HFF-Myc (cell line): ENCODE measurements around the gene NRARP.
"Not testable (repeated sequence)": the region's sequence is repeated elsewhere in the genome, so short reads cannot be mapped to it uniquely, and the experiment has no call there.

Experiments used
- DNase-seq: peaks from one replicate; pipeline ENCODE4 v3.0.0-alpha.2; 2011; ENCODE audit warnings: low read depth; ENCODE audit errors: extremely low read depth
- H3K4me3 ChIP-seq: replicated peaks from 2 replicates; pipeline ENCODE4 v1.5.1; 2011; ENCODE audit warnings: low read depth, mild to moderate bottlenecking, control low read depth, low read length
- CTCF ChIP-seq: IDR thresholded peaks from 2 replicates; pipeline ENCODE4 v1.5.1; 2012; ENCODE audit warnings: mild to moderate bottlenecking, low read depth, low read length, control low read depth; ENCODE audit errors: missing control alignments

Gene NRARP

GRCh38 chr9:137341227-137341626, 39.2 kb upstream of the NRARP start:
- no peak for DNase-seq
- H3K4me3 ChIP-seq = no peak overlapping the region
- TF ChIP-seq CTCF = no peak

- DNase-seq, H3K4me3 ChIP-seq: not testable (repeated sequence)
Observed at GRCh38 chr9:137339908-137340462, 37.9 kb upstream of the NRARP start.

DNA sequence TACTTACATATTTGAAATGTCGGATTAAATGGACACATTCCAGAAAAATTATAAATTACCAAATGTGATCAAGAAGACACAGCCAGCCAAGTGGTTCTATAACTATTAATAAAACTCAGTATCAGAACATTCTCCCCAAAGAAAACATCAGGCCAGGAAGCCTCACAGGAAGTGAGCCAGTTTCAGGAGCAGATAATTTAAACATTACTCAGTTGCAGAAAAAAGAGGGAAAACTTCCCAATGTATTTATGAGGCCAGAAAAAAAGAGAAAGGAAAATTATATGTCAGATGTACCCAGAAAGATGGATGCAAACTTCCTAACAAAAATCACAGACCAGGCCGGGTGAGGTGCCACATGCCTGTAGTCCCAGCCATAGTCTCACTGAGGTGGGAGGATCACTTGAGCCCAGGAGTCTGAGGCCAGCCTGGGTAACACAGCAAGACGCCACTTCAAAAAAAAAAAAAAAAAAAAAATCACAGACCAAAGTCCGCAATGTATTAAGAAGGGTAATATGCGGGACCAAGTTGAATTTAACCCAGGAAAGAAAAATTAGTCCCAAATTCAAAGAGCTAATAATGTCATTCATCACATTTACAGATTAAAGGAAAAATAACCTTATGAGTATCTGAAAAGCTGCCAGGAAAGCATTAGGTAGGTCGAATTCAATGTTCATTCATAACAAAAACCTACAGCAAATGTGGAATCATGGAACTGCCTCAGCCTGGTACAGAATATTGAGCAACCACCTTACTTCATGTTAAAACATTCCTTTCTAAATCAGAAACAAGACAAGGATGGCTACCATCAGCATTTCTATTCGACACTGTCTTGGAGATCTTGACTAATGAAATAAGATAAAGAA, 37.2 kb upstream of the NRARP start:
- H3K4me3 ChIP-seq = no peak overlapping the region
- no peak for DNase-seq
- TF ChIP-seq CTCF = no peak

- no peak for DNase-seq
- no peak overlapping the region for H3K4me3 ChIP-seq
- no peak for TF ChIP-seq CTCF
Observed at GRCh38 chr9:137336735-137337134, 34.7 kb upstream of the NRARP start.

GRCh38 chr9:137333016-137333671, 31.1 kb upstream of the NRARP start:
- H3K4me3 ChIP-seq = no peak overlapping the region
- no peak for DNase-seq
- no peak for TF ChIP-seq CTCF

GRCh38 chr9:137331929-137332328, 29.9 kb upstream of the NRARP start:
- no peak overlapping the region for H3K4me3 ChIP-seq
- no peak for DNase-seq
- no peak for TF ChIP-seq CTCF

GRCh38 chr9:137330689-137331088, 28.6 kb upstream of the NRARP start:
- H3K4me3 ChIP-seq = no peak overlapping the region
- no peak for TF ChIP-seq CTCF
- no peak for DNase-seq

DNA sequence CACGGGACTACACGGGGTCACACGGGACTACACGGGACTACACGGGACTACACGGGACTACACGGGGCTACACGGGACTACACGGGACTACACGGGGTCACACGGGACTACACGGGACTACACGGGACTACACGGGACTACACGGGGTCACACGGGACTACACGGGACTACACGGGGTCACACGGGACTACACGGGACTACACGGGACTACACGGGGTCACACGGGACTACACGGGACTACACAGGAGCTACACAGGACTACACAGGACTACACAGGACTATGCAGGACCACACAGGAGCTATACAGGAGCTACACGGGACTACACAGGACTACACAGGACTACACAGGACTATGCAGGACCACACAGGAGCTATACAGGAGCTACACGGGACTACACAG, 27.5 kb upstream of the NRARP start:
- not testable (repeated sequence) for DNase-seq

DNA sequence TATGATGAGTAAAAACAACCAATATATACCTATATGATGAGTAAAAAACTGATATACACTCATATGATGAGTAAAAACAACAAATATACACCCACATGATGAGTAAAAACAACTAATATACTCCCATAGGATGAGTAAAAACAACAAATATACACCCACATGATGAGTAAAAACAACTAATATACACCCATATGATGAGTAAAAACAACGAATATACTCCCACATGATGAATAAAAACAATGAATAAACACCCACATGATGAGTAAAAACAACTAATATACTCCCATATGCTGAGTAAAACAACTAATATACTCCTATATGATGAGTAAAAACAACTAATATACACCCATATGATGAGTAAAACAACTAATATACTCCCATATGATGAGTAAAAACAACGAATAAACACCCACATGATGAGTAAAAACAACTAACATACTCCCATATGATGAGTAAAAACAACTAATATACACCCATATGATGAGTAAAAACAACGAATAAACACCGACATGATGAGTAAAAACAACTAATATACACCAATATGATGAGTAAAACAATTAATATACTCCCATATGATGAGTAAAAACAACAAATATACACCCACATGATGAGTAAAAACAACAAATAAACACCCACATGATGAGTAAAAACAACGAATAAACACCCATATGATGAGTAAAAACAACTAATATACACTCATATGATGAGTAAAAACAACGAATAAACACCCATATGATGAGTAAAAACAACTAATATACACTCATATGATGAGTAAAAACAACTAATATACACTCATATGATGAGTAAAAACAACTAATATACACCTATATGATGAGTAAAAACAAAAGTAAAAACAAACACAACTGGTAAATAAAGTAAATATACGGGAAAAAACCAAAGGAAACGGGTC, 25.8 kb upstream of the NRARP start:
- DNase-seq, H3K4me3 ChIP-seq: not testable (repeated sequence)

More for the DNA sequence above, 27.5 kb upstream of the NRARP start:
- H3K4me3 ChIP-seq = not testable (repeated sequence)
